Lower lobe of right lung (tissue), 2 donors: Measurements from ENCODE around the gene KIZ. TPM values are rescaled to one million over a fixed set of nuclear protein-coding genes. Genes with fewer than 3 reads are reported as not detected.

Source experiments
- ATAC-seq, 2 donors: fragments of 200-7000 bp; cut with Tn5 transposase; one replicate each; pipeline ENCODE4 v1.9.1; 2020 to 2022; ENCODE audit warnings: mild to moderate bottlenecking in 2 of 2, moderate library complexity in 2 of 2
- DNase-seq: peaks from one replicate; pipeline ENCODE4 v3.0.0-alpha.2; 2020
- H3K27ac ChIP-seq: fragments of 200-600 bp; one replicate; pipeline ENCODE4 v1.8.0; 2022
- H3K27me3 ChIP-seq: fragments of 200-600 bp; one replicate; pipeline ENCODE4 v1.8.0; 2022; ENCODE audit warnings: low read depth
- H3K36me3 ChIP-seq: fragments of 200-600 bp; one replicate; pipeline ENCODE4 v1.8.0; 2022; ENCODE audit warnings: mild to moderate bottlenecking
- H3K4me1 ChIP-seq: fragments of 200-600 bp; one replicate; pipeline ENCODE4 v1.8.0; 2022
- H3K4me3 ChIP-seq: fragments of 200-600 bp; one replicate; pipeline ENCODE4 v1.8.0; 2022; ENCODE audit warnings: mild to moderate bottlenecking
- H3K9me3 ChIP-seq: fragments of 200-600 bp; one replicate; pipeline ENCODE4 v1.8.0; 2022
- intact Hi-C: fragments of 100-400 bp; cut with DNase I; formaldehyde crosslinking; loops from one replicate; pipeline ENCODE4 v1.11.0; 2022
- total RNA-seq: library from RNA; stranded (reverse); fragmentation: NEBNext Ultra II Directional; extraction: Animal tissue kit (Norgen Biotek cat#: 25700); gene quantifications from one replicate; pipeline ENCODE4 v1.2.1, GENCODE V29; 2021
- TF ChIP-seq, protein P1 (sequence below): fragments of 200-600 bp; IDR thresholded peaks from one replicate; pipeline ENCODE4 v1.8.0; 2022; ENCODE audit warnings: antibody characterized with exemption, mild to moderate bottlenecking
- donor health status: DM: no; HTN: yes; CAD: no; lungs with severe emphysema.

KIZ gene
- total RNA-seq, 1 donor from 2014 or later: 19.2 TPM

DNA sequence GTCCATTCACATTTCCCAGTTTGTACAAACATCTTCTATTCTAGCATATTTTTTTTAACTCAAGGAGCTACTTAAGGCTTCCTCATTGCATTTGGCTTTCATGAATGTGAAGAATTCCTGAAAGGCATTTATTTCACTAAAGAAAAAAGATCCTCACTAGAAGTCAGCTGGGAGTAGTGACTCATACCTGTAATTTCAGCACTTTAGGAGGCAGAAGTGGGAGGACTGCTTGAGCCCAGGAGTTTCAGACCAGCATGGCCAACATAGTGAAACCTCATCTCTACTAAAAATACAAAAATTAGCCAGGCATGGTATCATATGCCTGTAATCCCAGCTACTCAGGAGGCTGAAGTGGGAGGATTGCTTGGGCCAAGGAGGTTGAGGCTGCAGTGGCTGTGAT lies 146.4 kb downstream of the KIZ start:
- Histone ChIP-seq H3K9me3 (no peaks in the 10 kb centered on the region), H3K4me1 (no peaks in the 10 kb centered on the region), H3K36me3 (no peaks in the 10 kb centered on the region), H3K27ac (no peak overlapping the region), H3K27me3 (no peaks in the 10 kb centered on the region), H3K4me3 (no peak overlapping the region)
- TF ChIP-seq, protein P1, sequence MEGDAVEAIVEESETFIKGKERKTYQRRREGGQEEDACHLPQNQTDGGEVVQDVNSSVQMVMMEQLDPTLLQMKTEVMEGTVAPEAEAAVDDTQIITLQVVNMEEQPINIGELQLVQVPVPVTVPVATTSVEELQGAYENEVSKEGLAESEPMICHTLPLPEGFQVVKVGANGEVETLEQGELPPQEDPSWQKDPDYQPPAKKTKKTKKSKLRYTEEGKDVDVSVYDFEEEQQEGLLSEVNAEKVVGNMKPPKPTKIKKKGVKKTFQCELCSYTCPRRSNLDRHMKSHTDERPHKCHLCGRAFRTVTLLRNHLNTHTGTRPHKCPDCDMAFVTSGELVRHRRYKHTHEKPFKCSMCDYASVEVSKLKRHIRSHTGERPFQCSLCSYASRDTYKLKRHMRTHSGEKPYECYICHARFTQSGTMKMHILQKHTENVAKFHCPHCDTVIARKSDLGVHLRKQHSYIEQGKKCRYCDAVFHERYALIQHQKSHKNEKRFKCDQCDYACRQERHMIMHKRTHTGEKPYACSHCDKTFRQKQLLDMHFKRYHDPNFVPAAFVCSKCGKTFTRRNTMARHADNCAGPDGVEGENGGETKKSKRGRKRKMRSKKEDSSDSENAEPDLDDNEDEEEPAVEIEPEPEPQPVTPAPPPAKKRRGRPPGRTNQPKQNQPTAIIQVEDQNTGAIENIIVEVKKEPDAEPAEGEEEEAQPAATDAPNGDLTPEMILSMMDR: no peak
- ATAC-seq: no peak
- no peak for DNase-seq
- intact Hi-C loops: no loop called here

GRCh38 chr20:21272679-21273078 lies 146.8 kb downstream of the KIZ start:
- TF ChIP-seq, protein P1: no peak
- ATAC-seq (no peak), DNase-seq (no peak)
- no peaks in the 10 kb centered on the region for H3K9me3 ChIP-seq
- no peaks in the 10 kb centered on the region for H3K27me3 ChIP-seq
- H3K36me3 ChIP-seq: no peaks in the 10 kb centered on the region
- H3K4me3 ChIP-seq: no peak overlapping the region
- intact Hi-C loops: no loop called here
- no peak overlapping the region for H3K27ac ChIP-seq
- no peaks in the 10 kb centered on the region for H3K4me1 ChIP-seq

- no peak overlapping the region for H3K4me3 ChIP-seq
- H3K36me3 ChIP-seq: no peaks in the 10 kb centered on the region
- H3K9me3 ChIP-seq: no peaks in the 10 kb centered on the region
- H3K27ac ChIP-seq: no peak overlapping the region
- TF ChIP-seq, protein P1: no peak
- H3K27me3 ChIP-seq: no peaks in the 10 kb centered on the region
- no peaks in the 10 kb centered on the region for H3K4me1 ChIP-seq
- ATAC-seq (no peak), DNase-seq (no peak)
- intact Hi-C loops: no loop called here
Observed at GRCh38 chr20:21273755-21274386, 148.0 kb downstream of the KIZ start.

DNA sequence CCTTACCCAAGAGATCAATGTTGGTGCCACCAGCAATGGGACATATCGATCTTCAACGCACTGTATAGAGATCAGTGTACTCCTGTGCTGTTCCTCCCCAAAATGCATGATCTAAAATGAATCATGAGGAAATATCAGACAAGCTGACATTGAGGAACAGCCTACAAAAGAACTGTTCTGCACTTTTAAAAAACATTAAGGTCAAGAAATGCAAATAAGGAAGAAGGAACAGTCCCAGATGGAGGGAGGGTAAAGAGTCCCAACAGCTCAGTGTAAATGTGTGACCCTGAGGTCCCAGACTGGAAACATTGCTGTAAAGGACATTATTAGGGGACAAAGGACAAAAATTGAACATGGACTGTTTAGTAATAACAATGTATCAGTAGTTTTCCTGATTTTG lies 152.9 kb downstream of the KIZ start:
- Histone ChIP-seq H3K4me3 (no peak overlapping the region), H3K4me1 (no peaks in the 10 kb centered on the region), H3K27ac (no peak overlapping the region), H3K27me3 (no peaks in the 10 kb centered on the region), H3K36me3 (no peaks in the 10 kb centered on the region), H3K9me3 (no peaks in the 10 kb centered on the region)
- TF ChIP-seq, protein P1: no peak
- DNase-seq (no peak), ATAC-seq (no peak)
- intact Hi-C loops: no loop called here

- no peaks in the 10 kb centered on the region for H3K9me3 ChIP-seq
- no peak overlapping the region for H3K4me3 ChIP-seq
- ATAC-seq (no peak), DNase-seq (no peak)
- H3K36me3 ChIP-seq: no peaks in the 10 kb centered on the region
- no peaks in the 10 kb centered on the region for H3K4me1 ChIP-seq
- intact Hi-C loops: no loop called here
- TF ChIP-seq, protein P1: no peak
- no peak overlapping the region for H3K27ac ChIP-seq
- H3K27me3 ChIP-seq: no peaks in the 10 kb centered on the region
Observed at GRCh38 chr20:21279706-21280521, 154.0 kb downstream of the KIZ start.
